Astrocyte of the spinal cord (primary cell): ENCODE data around the gene DUOXA1.

ENCODE experiments used
- DNase-seq: peaks from one replicate; pipeline ENCODE4 v3.0.0; 2011; ENCODE audit warnings: low read depth, low spot score
- H3K4me3 ChIP-seq: 2 replicates; pipeline ENCODE4 v1.5.1; 2011; ENCODE audit warnings: low read depth, mild to moderate bottlenecking, low read length, moderate library complexity
- CTCF ChIP-seq: IDR thresholded peaks from 2 replicates; pipeline ENCODE4 v1.5.1; 2012; ENCODE audit warnings: low read depth, mild to moderate bottlenecking, low read length, inconsistent platforms
- in situ Hi-C: cut with HindIII; loops from 2 replicates; pipeline ENCODE4 v1.10.0; 2017; ENCODE audit warnings: low sequenced_read_pairs

DUOXA1 gene

GRCh38 chr15:45114751-45115085 is 15.0 kb downstream of the DUOXA1 start:
- no peak for DNase-seq
- no peak for TF ChIP-seq CTCF
- in situ Hi-C loops: no loop called here
- no peak overlapping the region for H3K4me3 ChIP-seq

- DNase-seq: no peak
- no peak for TF ChIP-seq CTCF
- H3K4me3 ChIP-seq: no peak within 1 kb of the TSS
- in situ Hi-C loops: no loop called here
These were observed 15.5 kb downstream of the DUOXA1 start, which contains the start of the genes DUOX2 and DUOXA2 for GRCh38 chr15:45114076-45114750. Gene DUOX2, minus strand, starts transcription at chr15:45114172. Its CDS starts 761 bp downstream, at chr15:45113411. Gene DUOXA2, plus strand, starts transcription at chr15:45114326. Its CDS starts 280 bp downstream, at chr15:45114606.

- H3K4me3 ChIP-seq: no peak overlapping the region
- in situ Hi-C loops: no loop called here
- no peak for DNase-seq
- no peak for TF ChIP-seq CTCF
These were observed 16.2 kb downstream of the DUOXA1 start for GRCh38 chr15:45113380-45113990.

- H3K4me3 ChIP-seq: no peak overlapping the region
- DNase-seq: no peak
- in situ Hi-C loops: no loop called here
- no peak for TF ChIP-seq CTCF
These were observed 16.9 kb downstream of the DUOXA1 start for GRCh38 chr15:45112591-45113379.

- in situ Hi-C loops: no loop called here
- no peak for DNase-seq
These were observed 17.5 kb downstream of the DUOXA1 start for GRCh38 chr15:45112143-45112590.

More at GRCh38 chr15:45112143-45112590, 17.5 kb downstream of the DUOXA1 start:
- no peak overlapping the region for H3K4me3 ChIP-seq
- TF ChIP-seq CTCF: no peak
